ENCODE results near the gene CFAP90. TPM values are rescaled to one million over a fixed set of nuclear protein-coding genes. Genes with fewer than 3 reads are reported as not detected.

Gene CFAP90
- total RNA-seq, 1 donor from 2014 or later, result 0.64 TPM

GRCh38 chr5:7856855-7857254 lies 5.9 kb upstream of the CFAP90 start:
- DNase-seq (ENCODE audit: low read depth), result no peak
- H3K4me3 Mint-ChIP-seq (ENCODE audit: unreplicated experiment), result no peak overlapping the region
- no peaks in the 10 kb centered on the region for H4K20me1 ChIP-seq (ENCODE audit: insufficient read depth, low read length)
- no peak overlapping the region for H3K27ac ChIP-seq (ENCODE audit: low read depth, low read length)
- H3K79me2 ChIP-seq (ENCODE audit: insufficient read depth, low read length), result no peaks in the 10 kb centered on the region
- peaks cover 8% of the 10 kb centered on the region for H3K4me1 Mint-ChIP-seq (ENCODE audit: low read depth, unreplicated experiment)
- H3K27ac Mint-ChIP-seq (ENCODE audit: unreplicated experiment), result no peak overlapping the region
- H3K27me3 Mint-ChIP-seq (ENCODE audit: low read depth, unreplicated experiment), result no peaks in the 10 kb centered on the region
- no peak overlapping the region for H2AFZ ChIP-seq (ENCODE audit: low read depth, low read length)
- H3K9ac ChIP-seq (ENCODE audit: low read length), result no peak overlapping the region
- FAIRE-seq, result no peak
- H3K4me3 ChIP-seq (ENCODE audit: insufficient read depth, low read depth, low read length), result no peak overlapping the region
- peaks cover 23% of the 10 kb centered on the region for H3K36me3 ChIP-seq (ENCODE audit: insufficient read depth, low read length)
- H3K9me3 Mint-ChIP-seq (ENCODE audit: unreplicated experiment), result peaks cover 2% of the 10 kb centered on the region
- no peaks in the 10 kb centered on the region for H3K4me1 ChIP-seq (ENCODE audit: insufficient read depth, low read length)
- no peaks in the 10 kb centered on the region for H3K9me3 ChIP-seq (ENCODE audit: insufficient read depth, low read depth, low read length)
- no peak overlapping the region for H3K4me2 ChIP-seq (ENCODE audit: low read length)
- peaks cover 3% of the 10 kb centered on the region for H3K36me3 Mint-ChIP-seq (ENCODE audit: low read depth, unreplicated experiment)
- TF ChIP-seq EZH2 (IDR thresholded peaks at IDR 0.05; ENCODE audit: insufficient read depth, low read length) (no peak), CTCF (IDR thresholded peaks at IDR 0.05; ENCODE audit: insufficient read depth, low read depth, low read length) (peak; percentile 60)
- H3K27me3 ChIP-seq (ENCODE audit: insufficient read depth, low read length), result no peaks in the 10 kb centered on the region

DNA sequence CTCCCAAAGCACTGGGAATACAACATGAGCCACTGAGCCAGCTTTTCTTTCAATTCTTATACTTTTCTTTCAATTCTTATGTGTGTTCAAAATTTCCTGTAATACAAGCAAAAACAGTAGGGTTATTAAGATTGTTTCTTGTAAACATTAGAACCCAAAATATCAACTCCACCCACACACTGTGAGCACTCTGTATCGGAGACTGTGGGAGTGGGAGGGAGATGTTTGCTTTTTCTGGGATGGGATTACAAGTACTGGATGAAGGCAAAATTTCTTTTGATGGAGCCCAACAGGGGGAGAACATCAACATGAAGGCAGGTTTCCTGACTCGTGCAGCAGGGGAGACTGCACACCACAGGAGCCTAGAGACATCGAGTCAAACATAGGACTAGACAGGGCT lies 4.7 kb upstream of the CFAP90 start:
- H3K79me2 ChIP-seq (ENCODE audit: insufficient read depth, low read length), result no peaks in the 10 kb centered on the region
- H3K9ac ChIP-seq (ENCODE audit: low read length), result no peak overlapping the region
- H3K27ac Mint-ChIP-seq (ENCODE audit: unreplicated experiment), result no peak overlapping the region
- H3K9me3 Mint-ChIP-seq (ENCODE audit: unreplicated experiment), result peaks cover 2% of the 10 kb centered on the region
- H3K4me3 Mint-ChIP-seq (ENCODE audit: unreplicated experiment), result no peak overlapping the region
- H3K4me1 Mint-ChIP-seq (ENCODE audit: low read depth, unreplicated experiment), result peaks cover 8% of the 10 kb centered on the region
- H4K20me1 ChIP-seq (ENCODE audit: insufficient read depth, low read length), result no peaks in the 10 kb centered on the region
- TF ChIP-seq EZH2 (IDR thresholded peaks at IDR 0.05; ENCODE audit: insufficient read depth, low read length), result no peak
- no peaks in the 10 kb centered on the region for H3K9me3 ChIP-seq (ENCODE audit: insufficient read depth, low read depth, low read length)
- no peaks in the 10 kb centered on the region for H3K27me3 ChIP-seq (ENCODE audit: insufficient read depth, low read length)
- H3K27me3 Mint-ChIP-seq (ENCODE audit: low read depth, unreplicated experiment), result peaks cover 2% of the 10 kb centered on the region
- peaks cover 15% of the 10 kb centered on the region for H3K36me3 ChIP-seq (ENCODE audit: insufficient read depth, low read length)
- H3K27ac ChIP-seq (ENCODE audit: low read depth, low read length), result no peak overlapping the region
- H3K4me1 ChIP-seq (ENCODE audit: insufficient read depth, low read length), result no peaks in the 10 kb centered on the region
- no peak overlapping the region for H3K4me3 ChIP-seq (ENCODE audit: insufficient read depth, low read depth, low read length)
- no peak for DNase-seq (ENCODE audit: low read depth)
- H2AFZ ChIP-seq (ENCODE audit: low read depth, low read length), result no peak overlapping the region
- no peak overlapping the region for H3K4me2 ChIP-seq (ENCODE audit: low read length)
- no peaks in the 10 kb centered on the region for H3K36me3 Mint-ChIP-seq (ENCODE audit: low read depth, unreplicated experiment)
- FAIRE-seq, result no peak

- no peak overlapping the region for H3K4me2 ChIP-seq (ENCODE audit: low read length)
- Mint-ChIP-seq H3K27ac (ENCODE audit: unreplicated experiment) (no peak overlapping the region), H3K36me3 (ENCODE audit: low read depth, unreplicated experiment) (no peaks in the 10 kb centered on the region), H3K4me3 (ENCODE audit: unreplicated experiment) (no peak overlapping the region), H3K9me3 (ENCODE audit: unreplicated experiment) (peaks cover 2% of the 10 kb centered on the region), H3K27me3 (ENCODE audit: low read depth, unreplicated experiment) (peaks cover 16% of the 10 kb centered on the region), H3K4me1 (ENCODE audit: low read depth, unreplicated experiment) (peaks cover 5% of the 10 kb centered on the region)
- FAIRE-seq (no peak), DNase-seq (ENCODE audit: low read depth) (no peak)
- no peak overlapping the region for H3K27ac ChIP-seq (ENCODE audit: low read depth, low read length)
- no peaks in the 10 kb centered on the region for H3K36me3 ChIP-seq (ENCODE audit: insufficient read depth, low read length)
- no peak overlapping the region for H3K9ac ChIP-seq (ENCODE audit: low read length)
- H3K9me3 ChIP-seq (ENCODE audit: insufficient read depth, low read depth, low read length), result no peaks in the 10 kb centered on the region
- H3K4me1 ChIP-seq (ENCODE audit: insufficient read depth, low read length), result no peaks in the 10 kb centered on the region
- H4K20me1 ChIP-seq (ENCODE audit: insufficient read depth, low read length), result no peaks in the 10 kb centered on the region
- TF ChIP-seq CTCF (IDR thresholded peaks at IDR 0.05; ENCODE audit: insufficient read depth, low read depth, low read length) (no peak), EZH2 (IDR thresholded peaks at IDR 0.05; ENCODE audit: insufficient read depth, low read length) (no peak)
- H3K27me3 ChIP-seq (ENCODE audit: insufficient read depth, low read length), result peaks cover 3% of the 10 kb centered on the region
- no peaks in the 10 kb centered on the region for H3K79me2 ChIP-seq (ENCODE audit: insufficient read depth, low read length)
- H3K4me3 ChIP-seq (ENCODE audit: insufficient read depth, low read depth, low read length), result no peak overlapping the region
- no peak overlapping the region for H2AFZ ChIP-seq (ENCODE audit: low read depth, low read length)
Observed at GRCh38 chr5:7852988-7853387, 2.1 kb upstream of the CFAP90 start.

Measured in astrocyte (in vitro differentiated cells and primary cell).